SK-N-SH (cell line): ENCODE results near the gene BRSK1. TPM values are rescaled to one million over a fixed set of nuclear protein-coding genes. Genes with fewer than 3 reads are reported as not detected.

Experiments
- CTCF ChIA-PET: fragments of 300-600, 350-600 bp; formaldehyde crosslinking; extraction: SDS; loops from one replicate; lab custom pipeline; 2021; lab: Yijun Ruan, JAX
- POLR2A ChIA-PET: fragments of 350-600 bp; sonication (Branson Sonifier 250); formaldehyde crosslinking; extraction: SDS; loops from one replicate; lab custom pipeline; 2020; ENCODE audit warnings: antibody characterized with exemption, inconsistent platforms; lab: Yijun Ruan, JAX
- DNase-seq: peaks from one replicate; pipeline ENCODE4 v3.0.0; 2012
- H2AFZ ChIP-seq: fragments of 200-600 bp; sonication (generic); 2 replicates; pipeline ENCODE4 v1.8.1; 2016; ENCODE audit warnings: antibody characterized with exemption, mild to moderate bottlenecking, low read depth
- H3F3A ChIP-seq: fragments of 200-600 bp; sonication (generic); replicated peaks from 2 replicates; pipeline ENCODE3; 2016; ENCODE audit warnings: antibody characterized with exemption, mild to moderate bottlenecking; ENCODE audit not compliant: insufficient read depth
- H3K27ac ChIP-seq, 2 experiments: fragments of 200-500 bp in 1 of 2; fragments of 200-600 bp in 1 of 2; sonication (Bioruptor generic) in 1 of 2; sonication (generic), shearing (Covaris generic) in 1 of 2; 2 replicates each; pipeline versions ENCODE4 v1.5.1 to v1.6.1; 2014 to 2016; ENCODE audit warnings: low read depth in 2 of 2, inconsistent platforms in 1 of 2, low read length in 1 of 2, mild to moderate bottlenecking in 1 of 2, mixed read lengths in 1 of 2
- H3K27me3 ChIP-seq: fragments of 200-600 bp; sonication (generic), shearing (Covaris generic); 2 replicates; pipeline ENCODE4 v1.6.1; 2016; ENCODE audit warnings: mixed run types; ENCODE audit not compliant: insufficient read depth
- H3K36me3 ChIP-seq, 2 experiments: fragments of 200-500 bp in 1 of 2; fragments of 200-600 bp in 1 of 2; sonication (Bioruptor generic) in 1 of 2; sonication (generic) in 1 of 2; replicated peaks in 1 of 2; 2 replicates each; pipeline versions ENCODE3 to v1.5.1; 2014 to 2016; ENCODE audit warnings: low read length in 1 of 2, mild to moderate bottlenecking in 1 of 2; ENCODE audit not compliant: insufficient read depth in 2 of 2, control insufficient read depth in 1 of 2
- H3K4me1 ChIP-seq, 2 experiments: fragments of 200-500 bp in 1 of 2; fragments of 200-600 bp in 1 of 2; sonication (Bioruptor generic) in 1 of 2; sonication (generic), shearing (Covaris generic) in 1 of 2; 2 replicates each; pipeline versions ENCODE4 v1.5.1 to v1.6.1; 2014 to 2016; ENCODE audit warnings: low read depth in 1 of 2, low read length in 1 of 2, mixed run types in 1 of 2; ENCODE audit not compliant: insufficient read depth in 2 of 2, control insufficient read depth in 1 of 2
- H3K4me2 ChIP-seq: fragments of 200-600 bp; sonication (generic), shearing (Covaris generic); 2 replicates; pipeline ENCODE4 v1.6.1; 2017; ENCODE audit warnings: mixed run types
- H3K4me3 ChIP-seq, 2 experiments: fragments of 200-500 bp in 1 of 2; fragments of 200-600 bp in 1 of 2; sonication (Bioruptor generic) in 1 of 2; sonication (generic), shearing (Covaris generic) in 1 of 2; 2 replicates each; pipeline versions ENCODE4 v1.5.1 to v1.8.1; 2014 to 2016; ENCODE audit warnings: low read depth in 2 of 2, inconsistent platforms in 1 of 2, low read length in 1 of 2, mild to moderate bottlenecking in 1 of 2, mixed read lengths in 1 of 2, moderate library complexity in 1 of 2
- H3K79me2 ChIP-seq: fragments of 200-600 bp; sonication (generic); 2 replicates; pipeline ENCODE4 v1.8.1; 2017; ENCODE audit warnings: mild to moderate bottlenecking; ENCODE audit not compliant: insufficient read depth
- H3K9ac ChIP-seq: fragments of 200-600 bp; sonication (generic); 2 replicates; pipeline ENCODE4 v1.6.1; 2017; ENCODE audit warnings: mixed run types
- H3K9me2 ChIP-seq: fragments of 200-600 bp; sonication (generic); 2 replicates; pipeline ENCODE4 v1.6.1; 2017; ENCODE audit warnings: mixed run types
- H3K9me3 ChIP-seq: fragments of 200-600 bp; sonication (generic); 2 replicates; pipeline ENCODE4 v1.6.1; 2017; ENCODE audit warnings: mixed run types, mild to moderate bottlenecking, moderate library complexity
- H4K20me1 ChIP-seq: fragments of 200-600 bp; sonication (generic); 2 replicates; pipeline ENCODE4 v1.6.1; 2017; ENCODE audit warnings: mild to moderate bottlenecking, mixed run types; ENCODE audit not compliant: insufficient read depth
- EP300 ChIP-seq, 2 experiments: IDR thresholded peaks; 2 replicates each; pipeline versions ENCODE4 v1.4.0 to v1.6.1; 2012; ENCODE audit warnings: borderline replicate concordance in 1 of 2, low read depth in 1 of 2, low read length in 1 of 2
- MEF2A ChIP-seq: IDR thresholded peaks from 2 replicates; pipeline ENCODE4 v1.4.0; 2012; ENCODE audit warnings: low read depth, borderline replicate concordance
- MXI1 ChIP-seq: IDR thresholded peaks from 2 replicates; pipeline ENCODE4 v1.6.1; 2012; ENCODE audit warnings: mild to moderate bottlenecking, low read depth, low read length, improper control_type of control experiment
- NRF1 ChIP-seq: IDR thresholded peaks from 2 replicates; pipeline ENCODE4 v1.6.1; 2012; ENCODE audit warnings: low read depth, mild to moderate bottlenecking, low read length
- SIN3A ChIP-seq: IDR thresholded peaks from 2 replicates; pipeline ENCODE4 v1.6.1; 2012; ENCODE audit warnings: low read depth, mild to moderate bottlenecking, low read length, moderate library complexity, borderline replicate concordance
- TEAD4 ChIP-seq: IDR thresholded peaks from 2 replicates; pipeline ENCODE4 v1.4.0; 2012; ENCODE audit warnings: mild to moderate bottlenecking, borderline replicate concordance; ENCODE audit not compliant: insufficient read depth
- WGBS: methylation state at CpG from one replicate; pipeline ENCODE4 v1.1.6; 2017; ENCODE audit warnings: low lambda C conversion rate; 5-methylcytosine and 5-hydroxymethylcytosine counted together
- polyA plus RNA-seq, 3 experiments: library from polyadenylated mRNA; depleted of rRNA; stranded (reverse); fragments of >200 nt; gene quantifications; 2 replicates each; pipeline ENCODE4 v1.2.3, GENCODE V29; 2012
- TF ChIP-seq, protein P1 (sequence below): fragments of 150-350 bp; IDR thresholded peaks from 2 replicates; pipeline ENCODE4 v1.6.1; 2017; ENCODE audit warnings: antibody characterized with exemption, low read length, low read depth, borderline replicate concordance
- TF ChIP-seq, protein P2 (sequence below): IDR thresholded peaks from 2 replicates; pipeline ENCODE4 v1.4.0; 2012; ENCODE audit warnings: low read depth
- TF ChIP-seq, protein P3 (sequence below): IDR thresholded peaks from 2 replicates; pipeline ENCODE4 v1.6.1; 2012; ENCODE audit warnings: mild to moderate bottlenecking, low read depth, low read length, moderate library complexity
- TF ChIP-seq, protein P4 (sequence below): fragments of 150-350 bp; IDR thresholded peaks from 2 replicates; pipeline ENCODE4 v1.6.1; 2016; ENCODE audit warnings: mild to moderate bottlenecking, low read depth, low read length

The BRSK1 gene
- polyA plus RNA-seq, 1 of the 3 experiments (the other 2 are of a cell fraction) = 49.7 TPM

DNA sequence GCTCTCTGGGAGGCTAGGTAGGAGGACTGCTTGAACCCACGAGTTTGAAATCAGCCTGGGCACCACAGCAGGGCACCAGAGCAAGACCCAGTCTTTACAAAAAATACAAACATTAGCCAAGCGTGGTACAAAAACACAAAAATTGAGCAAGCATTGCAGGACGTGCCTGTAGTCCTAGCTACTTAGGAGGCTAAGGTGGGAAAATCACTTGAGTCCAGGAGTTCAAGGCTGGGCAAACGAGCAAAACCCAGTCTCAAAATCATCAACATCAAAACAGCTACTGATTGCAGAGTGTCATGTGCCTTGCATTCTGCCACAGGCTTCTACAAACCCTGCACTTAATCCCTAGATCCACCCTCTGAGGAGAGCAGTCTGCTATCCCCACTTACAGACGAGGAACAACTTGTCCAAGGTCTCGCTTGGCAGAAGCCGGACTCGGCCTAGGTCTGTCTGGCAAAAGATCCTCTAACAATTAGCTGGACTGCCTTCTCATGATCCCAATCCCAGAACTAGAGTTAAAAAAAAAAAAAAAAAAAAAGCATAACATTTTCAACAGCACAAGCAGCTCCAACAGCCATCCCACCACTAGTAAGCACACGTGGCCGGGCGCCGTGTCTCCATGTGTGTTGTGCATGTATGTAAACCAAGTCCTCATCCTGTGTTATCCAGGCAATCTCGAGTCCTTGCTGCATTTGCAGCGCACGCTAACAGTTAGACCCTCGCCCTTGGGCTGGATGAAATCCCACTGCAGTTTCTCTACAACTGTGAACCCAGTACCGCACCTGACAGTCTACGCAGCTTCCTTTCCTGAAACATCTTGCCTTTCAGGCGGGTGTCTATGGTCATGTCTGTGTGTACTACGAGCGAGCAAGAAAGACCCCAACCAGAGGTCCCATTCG lies 27.0 kb upstream of the BRSK1 start:
- Histone ChIP-seq H3K9me2 (no peaks in the 10 kb centered on the region), H3F3A (peaks cover 2% of the 10 kb centered on the region), H3K79me2 (peaks cover 69% of the 10 kb centered on the region), H3K9ac (no peak overlapping the region; the same call in 1 of the 2 replicates), H3K27ac (no peak overlapping the region), H3K27me3 (no peaks in the 10 kb centered on the region), H3K36me3 (peaks cover 0 to 4% of the 10 kb centered on the region in 2 experiments), H3K9me3 (no peaks in the 10 kb centered on the region), H3K4me3 (peak overlapping the region; percentile 87 to 94), H4K20me1 (peaks cover 64% of the 10 kb centered on the region), H3K4me1 (peaks cover 17 to 26% of the 10 kb centered on the region in 2 experiments; a peak in 3 of 4 replicates), H3K4me2 (peak overlapping the region; percentile 96), H2AFZ (no peak overlapping the region)
- POLR2A ChIA-PET = interaction anchor here (1.3 to 1.6 kb wide), 2 partner anchors 9 to 23 kb away, joined by 3 to 5 read pairs; partner anchors contain the start of gene HSPBP1
- CTCF ChIA-PET = interaction anchor here (0.7 to 1.8 kb wide), 2 partner anchors 45 to 80 kb away, joined by 3 to 5 read pairs; no protein-coding TSS in a partner anchor
- no peak for DNase-seq
- TF ChIP-seq, protein P1, sequence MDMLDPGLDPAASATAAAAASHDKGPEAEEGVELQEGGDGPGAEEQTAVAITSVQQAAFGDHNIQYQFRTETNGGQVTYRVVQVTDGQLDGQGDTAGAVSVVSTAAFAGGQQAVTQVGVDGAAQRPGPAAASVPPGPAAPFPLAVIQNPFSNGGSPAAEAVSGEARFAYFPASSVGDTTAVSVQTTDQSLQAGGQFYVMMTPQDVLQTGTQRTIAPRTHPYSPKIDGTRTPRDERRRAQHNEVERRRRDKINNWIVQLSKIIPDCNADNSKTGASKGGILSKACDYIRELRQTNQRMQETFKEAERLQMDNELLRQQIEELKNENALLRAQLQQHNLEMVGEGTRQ = no peak
- no peak for TF ChIP-seq MEF2A
- TF ChIP-seq, protein P2, sequence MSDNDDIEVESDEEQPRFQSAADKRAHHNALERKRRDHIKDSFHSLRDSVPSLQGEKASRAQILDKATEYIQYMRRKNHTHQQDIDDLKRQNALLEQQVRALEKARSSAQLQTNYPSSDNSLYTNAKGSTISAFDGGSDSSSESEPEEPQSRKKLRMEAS = no peak
- no peak for TF ChIP-seq MXI1
- 75% methylated on average over 19 of the region's 22 CpGs for WGBS

DNA sequence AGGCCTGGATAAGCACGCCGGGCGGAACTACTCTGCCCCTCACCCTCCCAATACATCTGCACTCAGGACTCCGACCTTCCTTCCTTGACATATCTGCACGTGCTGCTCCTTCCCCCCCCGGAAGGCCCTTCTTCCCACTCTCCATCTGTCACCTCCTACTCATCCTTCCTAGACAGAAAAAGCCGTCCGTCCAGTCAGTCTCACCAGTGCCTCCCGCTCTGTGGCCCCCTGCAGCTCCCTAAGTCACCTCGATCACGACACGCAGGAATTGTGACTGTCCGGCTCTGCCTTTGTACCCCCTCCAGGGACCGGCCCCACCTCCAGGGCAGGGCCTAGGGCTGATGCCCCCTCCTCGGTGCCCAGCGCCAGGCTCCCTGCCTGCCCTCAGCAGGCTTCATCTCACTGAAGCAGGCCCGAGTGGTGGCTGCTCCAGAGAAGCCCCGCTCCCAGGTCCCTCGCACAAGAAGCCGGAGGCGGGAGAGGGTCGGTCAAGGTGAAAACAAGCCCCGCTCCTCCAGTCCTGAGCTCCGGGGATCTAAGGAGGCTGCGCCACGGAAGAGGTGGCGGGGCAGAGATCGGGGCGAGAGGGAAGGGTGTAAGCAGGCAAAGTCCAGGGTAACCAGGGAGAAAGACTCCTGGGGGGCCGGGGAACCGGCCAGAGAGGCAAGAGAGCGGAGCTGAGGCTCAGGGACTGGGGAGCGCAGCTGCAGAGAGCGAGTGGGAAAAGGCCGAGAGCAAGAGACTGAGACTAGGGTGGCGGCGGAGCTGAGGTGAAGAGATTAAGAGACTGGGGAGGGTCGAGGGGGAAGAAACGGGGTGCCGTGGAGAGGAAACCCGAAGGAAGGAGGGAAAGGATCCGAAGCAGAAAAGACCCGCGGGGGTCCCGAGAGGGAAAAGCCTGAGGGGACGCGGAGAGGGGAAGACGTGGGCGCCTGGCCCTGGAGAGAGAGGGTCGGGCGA lies 26.1 kb upstream of the BRSK1 start:
- DNase-seq = peak; percentile 55
- H3K79me2 ChIP-seq = peaks cover 59% of the 10 kb centered on the region
- H4K20me1 ChIP-seq = peaks cover 55% of the 10 kb centered on the region
- H3K9me3 ChIP-seq = no peaks in the 10 kb centered on the region
- H3K9ac ChIP-seq = peak overlapping the region; percentile 90
- TF ChIP-seq, protein P2 = peak; percentile 76; the same call in 1 of the 2 replicates
- TF ChIP-seq MEF2A (no peak), TEAD4 (no peak), NRF1 (no peak), EP300 (IDR thresholded peaks at IDR 0.05; ENCODE audit: borderline replicate concordance in 1 of 2, low read depth in 1 of 2, low read length in 1 of 2) (no peak), MXI1 (peak; percentile 76), SIN3A (0 out of 2 replicates have a peak, but pooled peaks have one; percentile 57)
- TF ChIP-seq, protein P3, sequence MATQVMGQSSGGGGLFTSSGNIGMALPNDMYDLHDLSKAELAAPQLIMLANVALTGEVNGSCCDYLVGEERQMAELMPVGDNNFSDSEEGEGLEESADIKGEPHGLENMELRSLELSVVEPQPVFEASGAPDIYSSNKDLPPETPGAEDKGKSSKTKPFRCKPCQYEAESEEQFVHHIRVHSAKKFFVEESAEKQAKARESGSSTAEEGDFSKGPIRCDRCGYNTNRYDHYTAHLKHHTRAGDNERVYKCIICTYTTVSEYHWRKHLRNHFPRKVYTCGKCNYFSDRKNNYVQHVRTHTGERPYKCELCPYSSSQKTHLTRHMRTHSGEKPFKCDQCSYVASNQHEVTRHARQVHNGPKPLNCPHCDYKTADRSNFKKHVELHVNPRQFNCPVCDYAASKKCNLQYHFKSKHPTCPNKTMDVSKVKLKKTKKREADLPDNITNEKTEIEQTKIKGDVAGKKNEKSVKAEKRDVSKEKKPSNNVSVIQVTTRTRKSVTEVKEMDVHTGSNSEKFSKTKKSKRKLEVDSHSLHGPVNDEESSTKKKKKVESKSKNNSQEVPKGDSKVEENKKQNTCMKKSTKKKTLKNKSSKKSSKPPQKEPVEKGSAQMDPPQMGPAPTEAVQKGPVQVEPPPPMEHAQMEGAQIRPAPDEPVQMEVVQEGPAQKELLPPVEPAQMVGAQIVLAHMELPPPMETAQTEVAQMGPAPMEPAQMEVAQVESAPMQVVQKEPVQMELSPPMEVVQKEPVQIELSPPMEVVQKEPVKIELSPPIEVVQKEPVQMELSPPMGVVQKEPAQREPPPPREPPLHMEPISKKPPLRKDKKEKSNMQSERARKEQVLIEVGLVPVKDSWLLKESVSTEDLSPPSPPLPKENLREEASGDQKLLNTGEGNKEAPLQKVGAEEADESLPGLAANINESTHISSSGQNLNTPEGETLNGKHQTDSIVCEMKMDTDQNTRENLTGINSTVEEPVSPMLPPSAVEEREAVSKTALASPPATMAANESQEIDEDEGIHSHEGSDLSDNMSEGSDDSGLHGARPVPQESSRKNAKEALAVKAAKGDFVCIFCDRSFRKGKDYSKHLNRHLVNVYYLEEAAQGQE = no peak
- TF ChIP-seq, protein P4, sequence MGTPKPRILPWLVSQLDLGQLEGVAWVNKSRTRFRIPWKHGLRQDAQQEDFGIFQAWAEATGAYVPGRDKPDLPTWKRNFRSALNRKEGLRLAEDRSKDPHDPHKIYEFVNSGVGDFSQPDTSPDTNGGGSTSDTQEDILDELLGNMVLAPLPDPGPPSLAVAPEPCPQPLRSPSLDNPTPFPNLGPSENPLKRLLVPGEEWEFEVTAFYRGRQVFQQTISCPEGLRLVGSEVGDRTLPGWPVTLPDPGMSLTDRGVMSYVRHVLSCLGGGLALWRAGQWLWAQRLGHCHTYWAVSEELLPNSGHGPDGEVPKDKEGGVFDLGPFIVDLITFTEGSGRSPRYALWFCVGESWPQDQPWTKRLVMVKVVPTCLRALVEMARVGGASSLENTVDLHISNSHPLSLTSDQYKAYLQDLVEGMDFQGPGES = no peak
- H3K27me3 ChIP-seq = no peaks in the 10 kb centered on the region
- peaks cover 17 to 26% of the 10 kb centered on the region in 2 experiments; a peak in 3 of 4 replicates for H3K4me1 ChIP-seq
- H3K4me2 ChIP-seq = peak overlapping the region; percentile 96
- peaks cover 0 to 4% of the 10 kb centered on the region in 2 experiments for H3K36me3 ChIP-seq
- H3K27ac ChIP-seq = peak overlapping the region; percentile 11 to 37; a peak in 2 of 4 replicates
- ChIA-PET CTCF (interaction anchor here (0.7 to 1.8 kb wide), 2 partner anchors 44 to 80 kb away, joined by 3 to 5 read pairs; no protein-coding TSS in a partner anchor), POLR2A (interaction anchor here (1.3 to 1.6 kb wide), 2 partner anchors 10 to 22 kb away, joined by 3 to 5 read pairs; partner anchors contain the start of gene HSPBP1)
- peak overlapping the region; percentile 87 to 94 for H3K4me3 ChIP-seq
- no peaks in the 10 kb centered on the region for H3K9me2 ChIP-seq
- 7% methylated on average over 46 of the region's 51 CpGs for WGBS
- H2AFZ ChIP-seq = no peak overlapping the region
- peaks cover 2% of the 10 kb centered on the region for H3F3A ChIP-seq
